GM19397 (cell line): ENCODE results near the gene SORBS2.
"Not testable (repeated sequence)": the region's sequence is repeated elsewhere in the genome, so short reads cannot be mapped to it uniquely, and the experiment has no call there.

ENCODE experiments used
- ATAC-seq: cut with Tn5 transposase; IDR thresholded peaks from one replicate; pipeline ENCODE4 v1.9.1; 2021; ENCODE audit warnings: mild to moderate bottlenecking, moderate library complexity; ENCODE audit not compliant: unreplicated experiment

SORBS2 gene

DNA sequence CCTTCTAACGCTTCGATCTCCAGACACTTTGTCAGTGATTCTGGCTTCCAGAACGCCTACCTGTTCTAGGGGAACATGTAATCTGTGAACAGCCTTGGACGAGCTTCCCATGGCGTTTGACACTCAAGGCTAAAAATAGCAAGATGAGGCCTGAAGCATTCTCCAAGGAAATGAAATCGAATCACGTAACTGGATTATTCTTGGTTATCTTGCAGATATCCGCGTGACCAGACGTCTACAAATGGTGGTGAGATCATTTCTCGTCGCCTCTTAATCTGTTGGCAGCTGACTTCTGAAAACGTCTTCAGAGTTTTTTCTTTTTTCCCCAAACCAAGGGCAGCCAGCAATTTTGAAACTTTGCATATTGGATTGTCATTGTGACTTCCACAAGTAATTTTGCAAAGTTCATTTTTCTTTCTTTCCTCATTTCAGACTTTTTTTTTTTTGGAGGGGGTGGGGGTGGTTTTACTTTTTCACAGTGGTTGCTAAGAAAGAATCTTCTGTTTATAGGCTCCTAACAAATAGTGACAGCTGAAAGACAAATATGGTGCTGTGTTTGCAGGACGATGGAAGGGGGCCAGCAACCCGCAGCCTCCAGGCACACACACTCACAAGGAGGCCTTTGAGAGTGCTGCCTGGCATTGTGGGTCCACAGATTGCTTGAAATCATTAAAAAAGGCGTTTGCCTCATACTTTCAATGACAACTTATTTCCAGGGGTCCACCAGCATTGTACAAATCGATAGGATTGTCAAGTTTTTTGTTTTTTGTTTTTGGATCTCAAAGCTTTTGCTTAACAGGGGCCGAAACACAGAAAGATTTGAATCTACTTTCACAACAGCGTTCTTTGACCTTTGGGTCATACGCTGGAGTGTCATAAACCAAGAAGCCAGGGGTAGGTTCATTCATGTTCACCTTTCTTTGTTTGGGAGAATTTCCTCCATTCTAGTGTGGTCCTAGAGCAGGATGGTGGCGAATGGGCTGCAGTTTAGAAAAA, 244.3 kb downstream of the SORBS2 start:
- no peak for ATAC-seq

DNA sequence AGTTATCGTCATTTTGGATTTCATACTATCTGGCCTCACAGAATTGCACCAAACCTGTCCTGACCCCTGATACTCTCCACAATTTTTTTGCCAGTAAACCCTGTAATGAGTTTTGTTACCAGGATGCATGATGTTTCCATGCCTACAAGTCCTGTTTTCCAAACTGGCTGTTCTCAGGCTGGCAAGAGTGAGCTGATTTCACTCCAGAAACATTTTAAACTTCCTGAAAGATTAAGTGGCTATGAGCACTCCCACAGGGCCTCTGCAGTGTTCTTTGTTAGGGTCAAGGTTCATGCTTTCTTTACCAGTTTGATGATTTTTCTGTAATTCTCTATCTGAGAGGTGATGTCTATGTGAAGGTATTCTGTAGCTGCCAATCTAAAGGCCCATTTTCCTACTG, 245.0 kb downstream of the SORBS2 start:
- ATAC-seq = no peak

DNA sequence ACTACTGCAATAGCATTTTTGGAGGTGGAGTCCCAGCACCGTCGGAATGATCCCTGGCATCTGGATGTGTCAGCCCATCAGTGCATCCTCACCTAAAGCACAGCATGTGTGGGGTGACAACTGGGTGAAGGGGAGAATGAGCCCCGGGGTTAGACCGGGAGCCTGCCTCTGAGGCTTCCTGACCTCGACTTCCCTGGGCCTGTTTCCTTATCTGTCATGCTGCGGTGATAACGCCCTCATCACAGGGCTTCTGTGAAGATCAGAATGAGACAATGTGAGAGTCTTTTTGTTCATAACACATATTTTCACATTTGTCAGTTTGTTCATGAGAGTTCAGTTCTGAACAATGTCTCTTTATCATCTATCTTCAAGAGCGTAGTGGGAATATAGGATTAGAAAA, 245.6 kb downstream of the SORBS2 start:
- no peak for ATAC-seq

DNA sequence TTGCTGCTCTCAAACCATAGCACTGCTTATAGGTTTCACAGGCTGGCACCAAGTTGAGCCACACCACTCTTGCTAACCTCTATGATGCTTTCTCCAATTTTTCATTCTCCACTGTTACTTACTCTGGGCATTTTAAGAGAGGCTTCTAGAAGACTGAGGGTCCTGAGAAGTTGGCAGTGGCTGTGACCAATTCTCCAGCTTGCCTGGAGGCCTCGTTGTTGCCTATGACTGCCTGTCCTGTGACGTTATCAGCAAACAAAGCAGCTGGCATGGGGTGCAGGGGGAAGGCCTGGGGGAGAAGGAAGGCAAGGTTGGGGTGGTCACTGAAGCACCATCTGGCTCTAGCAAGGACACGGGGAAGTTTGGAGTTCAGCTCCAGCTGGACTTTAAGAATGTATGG, 246.3 kb downstream of the SORBS2 start:
- no peak for ATAC-seq

DNA sequence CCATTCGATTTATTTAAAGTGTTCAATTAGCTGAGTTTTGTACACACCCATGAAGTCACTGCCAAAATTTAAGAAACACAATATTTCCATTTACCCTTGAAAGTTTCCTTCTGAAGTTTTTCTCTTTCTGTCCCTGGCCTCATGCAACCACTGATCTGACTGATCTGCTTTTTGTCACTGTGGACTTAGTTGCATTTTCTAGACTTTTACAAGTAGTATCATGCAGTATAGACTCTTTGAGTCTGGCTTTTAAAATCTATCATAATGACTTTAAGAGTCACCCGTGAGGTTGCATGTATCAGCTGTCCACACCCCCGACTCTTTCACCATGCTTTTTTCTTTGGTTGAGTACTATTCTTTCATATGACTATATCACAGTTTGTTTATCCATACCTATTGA, 247.6 kb downstream of the SORBS2 start:
- ATAC-seq = no peak

DNA sequence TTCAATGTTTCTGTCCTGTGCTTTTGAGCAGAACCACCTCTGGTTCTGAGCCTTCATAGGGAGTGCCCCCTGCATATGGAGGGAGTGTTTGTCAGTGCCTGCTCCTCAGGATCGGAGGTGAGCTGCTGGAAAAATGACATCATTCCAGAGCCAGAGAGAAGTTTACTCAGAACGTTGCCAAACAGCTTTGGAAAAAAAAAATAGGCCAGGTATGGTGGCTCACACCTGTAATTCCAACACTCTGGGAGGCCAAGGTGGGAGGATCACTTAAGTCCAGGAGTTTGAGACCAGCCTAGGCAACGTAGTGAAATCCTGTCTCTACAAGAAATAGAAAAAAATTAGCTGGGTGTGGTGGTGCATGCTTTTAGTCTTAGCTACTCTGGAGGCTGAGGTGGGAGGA, 249.5 kb downstream of the SORBS2 start:
- no peak for ATAC-seq

DNA sequence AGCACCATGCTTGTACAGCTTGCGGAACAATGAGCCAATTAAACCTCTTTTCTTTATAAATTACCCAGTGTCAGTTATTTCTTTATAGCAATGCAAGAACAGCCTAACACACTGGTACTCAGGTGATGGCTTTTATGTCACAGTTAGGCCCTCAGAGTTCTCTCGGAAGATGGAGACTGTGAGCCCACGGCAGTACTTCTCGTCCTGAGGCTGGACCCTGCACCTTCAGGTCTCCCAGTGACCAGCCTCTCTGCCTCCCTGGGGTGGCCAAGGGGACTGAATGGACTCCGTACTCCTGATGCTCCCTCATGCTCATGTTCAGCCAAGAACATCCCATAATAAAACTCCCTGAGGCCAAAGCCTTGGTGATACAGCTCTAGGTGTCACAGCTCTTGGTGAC, 251.7 kb downstream of the SORBS2 start:
- ATAC-seq = no peak

DNA sequence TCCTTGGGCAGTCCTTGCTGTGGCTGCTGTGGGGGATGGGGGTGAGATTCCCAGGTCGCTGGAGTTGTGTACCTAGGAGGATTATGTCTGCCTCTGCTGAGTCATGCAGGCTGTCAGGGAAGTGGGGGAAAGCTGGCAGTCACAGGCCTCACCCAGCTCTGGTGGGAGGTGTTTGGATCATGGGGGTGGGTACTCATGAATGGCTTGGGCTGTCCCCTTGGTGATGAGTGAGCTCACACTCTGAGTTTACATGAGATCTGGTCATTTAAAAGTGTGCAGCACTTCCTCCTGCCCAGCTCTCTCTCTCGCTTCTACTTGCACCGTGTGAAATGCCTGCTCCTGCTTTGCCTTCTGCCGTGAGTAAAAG, 252.1 kb downstream of the SORBS2 start:
- no peak for ATAC-seq

DNA sequence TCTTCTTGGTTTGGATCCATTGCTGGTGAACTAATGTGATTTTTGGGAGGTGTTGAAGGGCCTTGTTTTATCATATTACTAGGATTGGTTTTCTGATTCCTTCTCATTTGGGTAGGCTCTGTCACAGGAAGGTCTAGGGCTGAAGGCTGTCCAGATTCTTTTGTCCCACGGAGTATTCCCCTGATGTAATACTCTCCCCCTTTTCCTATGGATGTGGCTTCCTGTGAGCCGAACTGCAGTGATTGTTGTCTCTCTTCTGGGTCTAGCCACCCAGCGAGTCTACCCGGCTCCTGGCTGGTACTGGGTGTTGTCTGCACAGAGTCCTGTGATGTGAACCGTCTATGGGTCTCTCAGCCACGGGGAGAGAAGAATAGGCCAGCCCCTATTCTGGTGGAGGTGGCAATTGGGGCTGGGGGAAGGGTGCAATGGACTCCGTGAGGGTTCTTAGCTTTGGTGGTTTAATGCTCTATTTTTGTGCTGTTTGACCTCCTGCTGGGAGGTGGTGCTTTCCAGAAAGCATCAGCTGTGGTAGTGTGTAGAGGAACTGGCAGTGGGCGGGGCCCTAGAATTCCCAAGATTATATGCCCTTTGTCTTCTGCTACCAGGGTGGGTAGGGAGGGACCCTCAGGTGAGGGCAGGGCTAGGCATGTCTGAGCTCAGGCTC, 252.6 kb downstream of the SORBS2 start:
- ATAC-seq = not testable (repeated sequence)

DNA sequence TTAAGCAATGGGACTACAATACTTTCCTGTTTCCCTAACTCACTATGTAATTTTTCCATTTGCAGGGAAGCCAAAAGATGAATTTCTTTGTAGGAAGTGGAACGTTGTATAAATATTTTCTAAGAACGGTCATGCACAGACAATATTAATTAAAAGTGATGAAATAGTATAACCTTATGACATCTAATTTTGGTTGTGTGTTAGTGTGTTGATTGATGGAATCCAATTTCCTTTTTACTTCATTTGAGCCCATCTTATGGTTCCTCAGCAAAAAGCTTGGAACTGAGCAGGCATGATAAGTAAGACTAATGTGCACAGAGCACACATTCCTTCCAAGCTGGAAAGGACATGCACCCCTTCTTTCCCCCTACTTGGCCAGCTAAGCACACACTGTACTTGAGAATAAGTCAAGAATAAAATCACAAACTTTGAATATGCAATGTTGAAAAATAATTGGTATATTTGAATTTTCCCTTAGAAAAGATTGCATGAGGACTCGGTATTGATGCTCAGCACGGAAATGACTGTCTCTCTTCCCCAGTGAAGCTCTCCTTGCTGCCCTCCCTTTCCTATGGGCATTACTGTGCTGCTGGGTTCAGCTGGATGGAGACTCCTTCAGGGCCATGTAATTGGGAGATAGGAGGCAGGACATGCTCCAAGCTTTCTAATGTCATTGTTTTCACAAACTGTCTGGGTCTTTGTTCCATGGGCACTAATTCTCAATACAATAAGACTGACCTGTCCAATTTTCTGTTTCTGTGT, 257.4 kb downstream of the SORBS2 start:
- ATAC-seq = no peak

DNA sequence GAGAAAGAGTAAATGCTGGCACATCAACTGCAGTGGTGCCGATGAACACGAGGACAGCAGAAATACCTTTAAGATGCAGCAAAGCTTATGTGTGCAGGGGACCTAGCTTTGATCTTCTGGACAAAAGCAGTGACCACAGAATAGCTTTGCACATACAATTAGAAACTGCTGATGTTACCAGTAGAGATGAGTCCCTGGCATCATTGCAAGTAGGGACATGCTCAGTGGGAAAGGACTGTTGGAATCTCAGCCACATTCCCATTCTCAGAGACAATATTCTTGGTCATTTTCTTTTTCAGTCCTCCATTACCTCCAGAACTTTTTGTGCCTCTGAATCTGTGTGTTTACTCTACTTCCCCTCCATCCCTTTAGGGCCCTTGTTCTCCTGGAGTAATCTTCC, 259.7 kb downstream of the SORBS2 start:
- no peak for ATAC-seq

DNA sequence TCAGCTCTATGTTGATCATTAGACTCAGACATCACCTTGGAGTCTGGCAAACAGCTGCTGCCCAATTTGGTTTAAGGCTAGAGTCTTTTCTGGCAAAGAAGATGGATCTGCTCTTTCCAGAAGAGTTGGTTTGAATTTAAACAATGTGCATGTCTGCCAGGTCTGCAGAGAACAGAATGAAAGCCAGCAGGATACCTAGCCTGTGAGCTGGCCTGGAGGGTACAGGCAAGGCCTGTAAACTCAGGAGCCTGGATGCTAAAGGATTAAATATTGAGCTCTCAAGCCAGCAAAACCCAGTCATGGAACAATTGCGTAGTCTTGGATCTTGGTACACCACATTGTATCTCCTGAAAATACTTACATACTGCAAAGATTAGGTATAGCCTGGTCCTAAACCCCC, 261.1 kb downstream of the SORBS2 start:
- ATAC-seq = no peak

DNA sequence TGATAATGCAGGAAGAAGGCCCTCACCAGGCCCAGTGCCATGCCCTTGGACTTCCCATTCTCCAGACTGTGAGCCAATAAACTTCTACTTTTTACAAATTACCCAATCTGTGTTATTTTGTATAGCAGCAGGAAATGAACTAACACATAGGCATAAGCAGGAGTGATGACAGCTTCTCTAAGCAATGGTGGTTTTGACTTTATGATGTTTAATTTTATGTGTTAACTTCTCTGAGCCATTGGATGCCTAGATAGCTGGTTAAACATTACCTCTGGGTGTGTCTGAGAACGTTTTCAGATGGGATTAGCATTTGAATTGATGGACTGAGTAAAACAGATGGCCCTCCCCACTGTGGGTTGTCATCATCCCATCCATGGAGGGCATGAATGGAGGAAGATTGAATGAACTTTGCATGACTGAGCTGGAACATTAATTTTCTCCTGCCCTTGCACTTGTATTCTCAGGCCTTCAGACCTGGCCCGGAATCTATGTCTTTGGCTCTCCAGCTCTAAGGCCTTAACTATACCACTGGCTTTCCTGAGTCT, 262.8 kb downstream of the SORBS2 start:
- ATAC-seq = no peak

DNA sequence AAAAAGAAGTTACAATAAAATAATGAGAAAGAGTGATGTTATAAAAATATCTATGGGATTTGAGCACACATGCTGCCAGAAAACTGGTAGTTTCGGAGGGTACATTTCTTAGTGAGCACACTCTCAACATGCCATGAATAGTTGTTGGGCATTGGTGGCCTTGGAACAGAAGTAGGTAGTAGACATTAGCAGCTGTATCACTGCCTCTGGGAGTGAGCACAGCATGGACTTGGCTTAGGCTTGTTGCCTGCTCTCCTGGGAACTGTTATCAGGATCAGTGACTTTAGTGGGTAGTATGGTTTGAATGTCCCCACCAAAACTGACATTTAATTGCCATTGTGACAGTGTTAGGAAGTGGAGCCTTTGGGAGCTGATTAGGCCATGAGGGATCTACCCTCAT, 263.4 kb downstream of the SORBS2 start:
- ATAC-seq = no peak

DNA sequence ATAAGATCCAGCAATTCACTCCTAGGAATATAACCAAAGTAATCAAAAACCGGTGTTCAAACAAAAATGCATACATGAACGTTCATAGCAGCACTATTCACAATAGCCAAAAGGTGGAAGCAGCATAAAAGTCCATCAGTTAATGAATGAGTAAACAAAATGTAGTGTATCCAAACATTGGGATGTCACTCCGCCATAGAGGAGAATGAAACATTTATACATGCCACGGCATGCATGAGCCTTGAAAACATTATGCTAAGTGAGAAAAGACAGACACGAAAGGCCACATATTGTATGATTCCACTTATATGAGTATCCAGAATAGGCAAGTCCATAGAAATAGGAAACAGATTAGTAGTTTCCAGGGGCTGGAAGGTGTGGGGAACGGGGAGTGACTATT, 265.7 kb downstream of the SORBS2 start:
- ATAC-seq = no peak

DNA sequence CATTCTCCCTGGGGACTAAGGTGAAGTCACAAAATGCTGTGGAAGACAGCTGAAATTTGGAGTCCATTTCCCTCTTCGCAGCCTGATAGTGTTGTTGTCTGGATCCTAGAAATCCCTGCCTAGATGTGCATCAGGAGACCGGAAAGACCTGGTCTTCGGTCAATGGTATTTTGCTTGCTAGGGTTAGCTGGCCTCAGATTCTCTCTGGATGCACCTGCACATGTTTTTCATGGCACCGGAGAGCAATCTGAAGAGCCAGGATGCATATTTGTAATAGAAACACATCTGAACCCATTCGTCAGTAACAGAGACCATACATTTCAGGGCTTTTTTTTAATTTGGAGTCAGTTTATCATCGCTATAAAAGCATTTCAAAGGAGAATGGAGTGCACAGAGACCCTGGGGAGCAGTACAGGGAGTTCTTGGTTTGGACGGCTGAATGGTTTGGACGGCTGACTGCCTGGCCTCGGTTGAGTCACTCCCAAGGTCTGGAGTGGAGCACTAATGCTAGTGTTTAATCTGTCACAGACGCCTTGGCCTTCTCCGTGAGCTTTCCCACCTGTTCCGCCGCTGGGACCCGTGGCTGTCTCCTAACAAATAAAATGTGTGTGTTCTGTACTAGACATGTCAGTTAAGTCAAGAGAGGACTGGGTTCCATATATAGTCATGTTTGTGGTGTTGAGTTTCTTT, 269.2 kb downstream of the SORBS2 start:
- no peak for ATAC-seq

DNA sequence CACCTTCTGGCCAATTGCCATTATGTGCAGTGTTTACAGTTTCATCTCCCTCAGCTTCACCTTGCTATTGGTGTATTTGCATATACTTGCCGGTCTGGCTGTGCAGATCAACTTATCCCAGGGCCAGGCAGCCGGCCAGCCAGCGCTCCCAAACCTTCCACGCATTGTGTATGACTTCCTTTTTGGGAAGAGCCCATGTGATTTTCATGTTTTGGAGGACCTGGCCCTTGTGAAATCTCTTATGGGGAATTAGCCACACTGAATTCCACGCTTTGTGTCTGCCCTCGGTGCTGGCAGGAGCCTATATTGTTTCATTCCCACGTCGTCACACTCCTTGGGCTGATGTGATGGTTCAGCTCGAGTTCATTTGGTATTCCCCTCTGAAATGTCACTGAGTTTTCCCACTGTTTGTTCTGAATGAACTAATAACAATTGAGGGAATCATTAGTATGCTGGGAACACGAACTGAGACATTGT, 270.7 kb downstream of the SORBS2 start:
- ATAC-seq = no peak

DNA sequence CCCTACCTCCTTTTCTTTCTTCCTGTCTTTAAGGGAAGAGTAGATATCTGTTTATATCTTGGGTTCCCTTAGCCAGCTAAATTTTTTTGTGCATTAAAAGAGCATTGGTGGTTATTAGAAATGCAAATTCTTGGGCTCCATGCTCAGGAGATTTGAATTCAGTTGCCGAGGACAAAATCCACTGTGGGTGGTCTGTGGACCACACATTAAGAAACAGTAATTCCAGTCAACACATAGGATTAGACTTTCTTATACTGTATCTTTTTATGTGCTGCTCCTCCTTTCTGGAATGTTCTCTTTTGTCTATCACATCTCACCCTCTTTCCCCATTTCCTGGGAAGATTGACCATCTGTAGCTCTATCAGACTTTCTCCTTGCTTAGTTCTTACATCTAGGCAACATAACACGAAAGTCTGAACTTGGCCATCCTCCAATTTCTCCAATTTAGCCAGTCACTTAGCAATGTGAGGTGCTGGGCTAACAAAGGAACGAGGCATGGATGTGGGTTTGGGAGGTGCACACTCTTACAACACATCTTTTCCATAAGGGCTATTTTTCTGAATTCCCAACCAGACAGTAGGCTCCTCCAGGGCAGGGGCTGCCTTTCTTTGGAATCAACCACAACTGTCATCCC, 271.4 kb downstream of the SORBS2 start:
- ATAC-seq = no peak

DNA sequence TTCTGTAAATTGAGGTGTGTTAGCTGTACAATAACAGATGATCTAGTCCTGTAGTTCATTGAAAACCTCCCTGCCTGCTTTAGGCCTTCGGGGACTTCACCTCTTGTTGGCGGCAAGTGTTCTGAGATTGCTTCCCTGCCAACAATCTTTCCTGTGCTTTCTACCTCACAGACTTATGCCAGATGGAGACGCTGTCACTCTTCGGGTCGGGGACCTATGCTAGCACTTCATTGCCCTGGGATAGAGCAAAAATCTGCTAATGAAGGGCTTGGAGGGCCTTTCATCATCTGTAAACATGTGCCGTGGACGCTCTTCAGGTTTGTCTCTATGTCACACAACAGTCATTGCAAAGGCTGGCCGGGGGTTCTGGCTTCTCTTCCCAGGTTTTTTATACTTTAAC, 272.0 kb downstream of the SORBS2 start:
- ATAC-seq = no peak

DNA sequence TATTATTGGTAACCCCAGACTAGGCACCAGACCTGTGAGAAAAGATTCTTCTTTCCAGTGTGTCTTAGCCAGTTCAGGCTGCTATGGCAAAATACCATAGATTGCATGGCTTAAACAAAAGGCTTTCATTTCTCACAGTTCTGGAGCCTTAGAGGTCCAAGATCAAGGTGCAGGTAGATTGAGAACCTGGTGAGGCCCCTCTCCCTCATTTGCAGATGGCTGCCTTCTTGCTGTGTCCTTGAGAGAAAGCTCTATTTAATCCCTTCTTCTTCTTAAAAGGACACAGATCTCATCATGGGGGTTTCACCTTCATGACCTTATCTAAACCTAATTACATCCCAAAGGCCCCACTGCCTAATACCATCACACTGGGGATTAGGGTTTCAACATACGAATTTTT, 273.2 kb downstream of the SORBS2 start:
- no peak for ATAC-seq
